ENCODE data around the gene GPR55.

GPR55 gene

GRCh38 chr2:230942371-230942770 is 17.3 kb upstream of the GPR55 start:
- H3K27ac ChIP-seq, result no peak overlapping the region
- no peaks in the 10 kb centered on the region for H3K27me3 ChIP-seq (replicated peaks)
- H3K4me3 ChIP-seq (ENCODE audit: low read depth, low read length), result no peak overlapping the region
- no peak for DNase-seq
- no peaks in the 10 kb centered on the region for H3K36me3 ChIP-seq (replicated peaks)
- in situ Hi-C loops (cut with HindIII; ENCODE audit: low pct_ligation_motif_present, low sequenced_read_pairs), result no loop called here
- TF ChIP-seq CTCF (IDR thresholded peaks at IDR 0.05; ENCODE audit: low read depth, low read length, missing control alignments), result peak; percentile 4

- no peak for TF ChIP-seq CTCF (IDR thresholded peaks at IDR 0.05; ENCODE audit: low read depth, low read length, missing control alignments)
- no peak overlapping the region for H3K27ac ChIP-seq
- in situ Hi-C loops (cut with HindIII; ENCODE audit: low pct_ligation_motif_present, low sequenced_read_pairs), result no loop called here
- H3K27me3 ChIP-seq (replicated peaks), result no peaks in the 10 kb centered on the region
- H3K4me3 ChIP-seq (ENCODE audit: low read depth, low read length), result no peak overlapping the region
- DNase-seq, result no peak
- no peaks in the 10 kb centered on the region for H3K36me3 ChIP-seq (replicated peaks)
Measured at GRCh38 chr2:230941202-230942180, 16.4 kb upstream of the GPR55 start.

GRCh38 chr2:230940471-230940815 is 15.4 kb upstream of the GPR55 start:
- Histone ChIP-seq H3K27me3 (replicated peaks) (no peaks in the 10 kb centered on the region), H3K4me3 (ENCODE audit: low read depth, low read length) (no peak overlapping the region), H3K27ac (no peak overlapping the region), H3K36me3 (replicated peaks) (no peaks in the 10 kb centered on the region)
- no peak for TF ChIP-seq CTCF (IDR thresholded peaks at IDR 0.05; ENCODE audit: low read depth, low read length, missing control alignments)
- no peak for DNase-seq
- in situ Hi-C loops (cut with HindIII; ENCODE audit: low pct_ligation_motif_present, low sequenced_read_pairs), result no loop called here

GRCh38 chr2:230939691-230940470 is 14.8 kb upstream of the GPR55 start:
- Histone ChIP-seq H3K4me3 (ENCODE audit: low read depth, low read length) (no peak overlapping the region), H3K27ac (no peak overlapping the region), H3K27me3 (replicated peaks) (no peaks in the 10 kb centered on the region), H3K36me3 (replicated peaks) (no peaks in the 10 kb centered on the region)
- no peak for DNase-seq
- in situ Hi-C loops (cut with HindIII; ENCODE audit: low pct_ligation_motif_present, low sequenced_read_pairs), result no loop called here
- TF ChIP-seq CTCF (IDR thresholded peaks at IDR 0.05; ENCODE audit: low read depth, low read length, missing control alignments), result no peak

- in situ Hi-C loops (cut with HindIII; ENCODE audit: low pct_ligation_motif_present, low sequenced_read_pairs), result no loop called here
- no peaks in the 10 kb centered on the region for H3K36me3 ChIP-seq (replicated peaks)
- H3K27me3 ChIP-seq (replicated peaks), result no peaks in the 10 kb centered on the region
- H3K27ac ChIP-seq, result no peak overlapping the region
- TF ChIP-seq CTCF (IDR thresholded peaks at IDR 0.05; ENCODE audit: low read depth, low read length, missing control alignments), result no peak
- H3K4me3 ChIP-seq (ENCODE audit: low read depth, low read length), result no peak overlapping the region
- DNase-seq, result no peak
Measured at GRCh38 chr2:230939066-230939591, 14.1 kb upstream of the GPR55 start.

Data from brain microvascular endothelial cell (primary cell).